MG63 (cell line): ENCODE data around the gene MPIG6B. TPM values are rescaled to one million over a fixed set of nuclear protein-coding genes. Genes with fewer than 3 reads are reported as not detected.

Experiments used
- DNase-seq: peaks from one replicate; pipeline ENCODE4 v3.0.0-alpha.2; 2020
- H3K27me3 ChIP-seq: fragments of 250-450 bp; sonication (Bioruptor Pico); 2 replicates; pipeline ENCODE4 v1.5.1; 2020; ENCODE audit warnings: mild to moderate bottlenecking, moderate library complexity
- H3K36me3 ChIP-seq: fragments of 250-450 bp; sonication (Bioruptor Pico); 2 replicates; pipeline ENCODE4 v1.5.1; 2020; ENCODE audit warnings: mild to moderate bottlenecking, moderate library complexity
- H3K4me3 ChIP-seq: fragments of 250-450 bp; sonication (Bioruptor Pico); 2 replicates; pipeline ENCODE4 v1.5.1; 2020; ENCODE audit warnings: mild to moderate bottlenecking, moderate library complexity
- H3K9me3 ChIP-seq: fragments of 250-450 bp; sonication (Bioruptor Pico); 2 replicates; pipeline ENCODE4 v1.5.1; 2020; ENCODE audit warnings: mild to moderate bottlenecking, moderate library complexity
- total RNA-seq: library from RNA; depleted of rRNA; stranded (reverse); fragments of >200 nt; shearing (Covaris generic); gene quantifications from 2 replicates; pipeline ENCODE4 v1.2.3, GENCODE V29; 2014; ENCODE audit warnings: low replicate concordance; rRNA removed

The MPIG6B gene
- total RNA-seq, 1 experiment from 2014 or later: not detected

DNA sequence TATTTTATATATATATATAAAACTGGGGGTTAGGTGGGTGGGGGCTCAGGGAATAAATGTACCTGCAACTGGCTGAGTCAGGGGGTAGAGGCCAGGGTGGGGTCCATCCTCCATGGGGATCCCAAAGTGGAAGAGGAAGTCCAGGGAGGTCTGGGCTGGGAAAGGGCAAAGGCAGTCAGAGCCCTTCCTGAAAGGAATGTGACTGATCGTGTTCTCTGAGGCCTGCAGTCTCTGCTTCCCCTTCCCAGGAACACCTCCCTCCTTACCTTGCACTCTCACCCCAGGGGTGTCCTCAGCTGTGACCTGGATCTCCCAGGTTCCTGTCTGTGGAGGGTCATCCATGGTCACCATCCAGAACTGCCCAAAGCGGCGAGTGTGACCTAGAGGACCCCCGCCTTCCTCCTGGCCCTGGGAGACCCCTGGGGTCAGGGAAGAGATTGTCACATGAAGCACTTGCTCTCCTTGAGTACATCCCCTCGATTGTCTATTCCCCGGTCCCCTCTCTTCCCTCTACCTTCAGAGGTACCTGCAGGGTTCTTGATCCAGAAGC, 44.0 kb downstream of the MPIG6B start:
- no peaks in the 10 kb centered on the region for H3K9me3 ChIP-seq
- no peaks in the 10 kb centered on the region for H3K36me3 ChIP-seq
- no peak overlapping the region for H3K4me3 ChIP-seq
- DNase-seq: no peak
- no peaks in the 10 kb centered on the region for H3K27me3 ChIP-seq

- Histone ChIP-seq H3K27me3 (no peaks in the 10 kb centered on the region), H3K4me3 (no peak overlapping the region), H3K36me3 (no peaks in the 10 kb centered on the region), H3K9me3 (no peaks in the 10 kb centered on the region)
- no peak for DNase-seq
Measured at GRCh38 chr6:31768363-31769257, 45.4 kb downstream of the MPIG6B start.

GRCh38 chr6:31769684-31770371, 46.7 kb downstream of the MPIG6B start:
- no peaks in the 10 kb centered on the region for H3K9me3 ChIP-seq
- DNase-seq: peak; percentile 47
- no peaks in the 10 kb centered on the region for H3K27me3 ChIP-seq
- no peak overlapping the region for H3K4me3 ChIP-seq
- H3K36me3 ChIP-seq: no peaks in the 10 kb centered on the region

GRCh38 chr6:31770860-31771259, 47.7 kb downstream of the MPIG6B start:
- no peak for DNase-seq
- Histone ChIP-seq H3K27me3 (no peaks in the 10 kb centered on the region), H3K9me3 (no peaks in the 10 kb centered on the region), H3K36me3 (no peaks in the 10 kb centered on the region), H3K4me3 (no peak overlapping the region)

DNA sequence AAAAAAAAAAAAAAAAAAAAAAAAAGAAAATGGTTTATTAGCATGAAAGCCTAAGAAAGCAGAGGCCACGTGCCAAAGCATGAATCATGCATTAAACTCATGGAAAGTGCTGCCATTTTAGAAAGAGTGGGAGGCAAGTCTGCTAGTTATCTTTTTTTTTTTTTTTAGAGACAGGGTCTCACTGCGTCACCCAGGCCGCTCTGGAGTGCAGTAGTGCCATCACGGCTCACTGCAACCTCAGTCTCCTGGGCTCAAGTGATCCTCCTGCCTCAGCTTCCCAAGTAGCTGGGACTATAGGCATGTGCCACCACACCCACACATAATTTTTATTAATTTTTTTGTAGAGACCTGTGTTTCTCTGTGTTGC, 48.8 kb downstream of the MPIG6B start:
- Histone ChIP-seq H3K27me3 (no peaks in the 10 kb centered on the region), H3K9me3 (no peaks in the 10 kb centered on the region), H3K4me3 (no peak overlapping the region), H3K36me3 (no peaks in the 10 kb centered on the region)
- peak; percentile 23 for DNase-seq

DNA sequence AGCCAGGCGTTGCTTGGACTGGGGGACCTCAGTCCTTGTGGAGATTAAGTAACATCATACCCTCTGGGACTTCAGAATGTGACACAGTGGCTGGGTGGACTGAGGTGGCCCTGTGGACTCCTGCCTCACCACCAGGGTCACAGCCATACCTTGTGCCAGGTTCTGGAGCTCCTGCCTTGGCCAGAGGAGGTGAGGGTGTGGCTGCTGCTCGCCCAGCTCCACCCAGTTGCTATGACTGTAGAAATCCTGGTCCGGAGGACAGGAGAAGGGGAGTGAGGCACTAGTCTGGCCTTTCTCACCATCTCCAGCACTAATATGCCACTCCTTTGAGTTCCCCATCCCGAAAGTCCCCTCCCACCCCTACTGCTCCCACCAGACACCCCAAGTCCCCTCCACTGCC, 52.0 kb downstream of the MPIG6B start:
- H3K36me3 ChIP-seq: peaks cover under 1% of the 10 kb centered on the region; the same call in 1 of the 2 replicates
- no peak for DNase-seq
- no peaks in the 10 kb centered on the region for H3K9me3 ChIP-seq
- H3K27me3 ChIP-seq: no peaks in the 10 kb centered on the region
- no peak overlapping the region for H3K4me3 ChIP-seq

DNA sequence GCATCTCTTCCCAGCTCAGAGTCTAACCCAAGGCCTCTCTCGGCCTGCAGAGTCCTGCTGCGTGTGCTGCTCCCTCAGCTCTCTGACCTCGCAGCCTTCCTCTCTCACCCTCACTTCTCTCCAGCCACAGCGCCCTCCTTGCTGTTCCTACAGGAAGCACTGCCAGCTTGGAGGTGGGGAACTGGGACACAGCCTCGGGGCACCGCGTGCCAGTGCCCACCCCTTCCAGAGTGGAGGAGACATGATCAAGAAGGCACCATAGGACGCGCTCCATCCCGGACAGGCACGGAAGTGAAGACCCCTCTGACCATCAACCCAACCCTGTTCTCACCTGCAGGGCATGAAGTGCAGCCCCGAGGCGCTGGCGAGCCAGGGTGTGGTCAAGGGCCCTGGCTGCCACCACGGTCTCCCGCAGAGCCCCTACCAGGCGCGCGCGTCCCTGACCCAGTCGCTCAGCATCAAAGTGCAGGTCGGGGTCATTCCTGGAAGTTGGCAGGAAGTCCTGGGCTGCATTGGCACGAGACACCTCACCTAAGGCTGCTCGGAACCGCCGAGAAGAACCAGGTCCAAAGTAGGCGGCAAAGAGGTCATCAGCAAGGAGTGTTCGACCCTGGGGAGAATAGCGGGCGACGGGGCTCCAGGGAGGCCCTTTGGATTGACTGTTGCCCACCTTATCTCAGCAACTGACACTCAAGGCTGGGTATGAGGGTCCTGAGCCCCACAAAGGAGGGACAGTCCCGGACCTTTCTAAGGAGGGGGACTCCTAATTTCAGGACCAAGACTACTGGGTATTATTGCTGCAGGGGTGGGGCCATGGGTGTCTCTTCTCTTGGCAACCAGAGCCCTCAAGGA, 52.7 kb downstream of the MPIG6B start:
- Histone ChIP-seq H3K4me3 (no peak overlapping the region), H3K27me3 (no peaks in the 10 kb centered on the region), H3K9me3 (no peaks in the 10 kb centered on the region), H3K36me3 (peaks cover 3% of the 10 kb centered on the region; the same call in 1 of the 2 replicates)
- no peak for DNase-seq

Other genes starting within 250 kb of the MPIG6B start
- 13.1 and 17.6 TPM in 2 replicates for gene MICB, start 225.2 kb upstream of the MPIG6B start, total RNA-seq
- not detected in 2 replicates for gene MCCD1, start 194.4 kb upstream of the MPIG6B start, total RNA-seq
- gene DDX39B, start 181.4 kb upstream of the MPIG6B start, total RNA-seq: 389 and 536 TPM in 2 replicates
- 2.1 and 3.4 TPM in 2 replicates for gene ATP6V1G2, start 176.8 kb upstream of the MPIG6B start, total RNA-seq
- 19.7 and 29.3 TPM in 2 replicates for gene NFKBIL1, start 175.8 kb upstream of the MPIG6B start, total RNA-seq
- not detected in 2 replicates for gene LTA, start 151.1 kb upstream of the MPIG6B start, total RNA-seq
- not detected in 2 replicates for gene TNF, start 147.8 kb upstream of the MPIG6B start, total RNA-seq
- gene LTB, start 140.9 kb upstream of the MPIG6B start, total RNA-seq: not detected in 2 replicates
- gene LST1, start 137.1 kb upstream of the MPIG6B start, total RNA-seq: not detected in 2 replicates
- gene NCR3, start 130.4 kb upstream of the MPIG6B start, total RNA-seq: not detected in 2 replicates
- gene AIF1, start 108.1 kb upstream of the MPIG6B start, total RNA-seq: not detected in 2 replicates
- 17.1 and 18.2 TPM in 2 replicates for gene PRRC2A, start 102.7 kb upstream of the MPIG6B start, total RNA-seq
- 82.2 and 194 TPM in 2 replicates for gene BAG6, start 70.7 kb upstream of the MPIG6B start, total RNA-seq
- gene APOM, start 67.5 kb upstream of the MPIG6B start, total RNA-seq: 0.56 TPM in 1 of 2 replicates, not detected in the other
- 5.9 and 6.5 TPM in 2 replicates for gene C6orf47, start 62.6 kb upstream of the MPIG6B start, total RNA-seq
- gene GPANK1, start 58.4 kb upstream of the MPIG6B start, total RNA-seq: 21.4 and 24.2 TPM in 2 replicates
- gene CSNK2B, start 57.3 kb upstream of the MPIG6B start, total RNA-seq: 88.8 and 99.8 TPM in 2 replicates
- gene LY6G5B, start 53.4 kb upstream of the MPIG6B start, total RNA-seq: 0.42 and 1.1 TPM in 2 replicates
- not detected in 2 replicates for gene LY6G5C, start 42.3 kb upstream of the MPIG6B start, total RNA-seq
- gene ABHD16A, start 20.0 kb upstream of the MPIG6B start, total RNA-seq: 19.4 and 43.4 TPM in 2 replicates
- gene LY6G6F, start 16.5 kb upstream of the MPIG6B start, total RNA-seq: not detected in 2 replicates
- not detected in 2 replicates for gene LY6G6D, start 8.0 kb upstream of the MPIG6B start, total RNA-seq
- gene LY6G6C, start 1.6 kb upstream of the MPIG6B start, total RNA-seq: not detected in 2 replicates
- 24.6 and 31.9 TPM in 2 replicates for gene DDAH2, start 5.9 kb downstream of the MPIG6B start, total RNA-seq
- 571 and 764 TPM in 2 replicates for gene CLIC1, start 13.2 kb downstream of the MPIG6B start, total RNA-seq
- 3.1 and 6.3 TPM in 2 replicates for gene MSH5, start 16.6 kb downstream of the MPIG6B start, total RNA-seq
- gene SAPCD1, start 39.3 kb downstream of the MPIG6B start, total RNA-seq: 2.5 TPM in 1 of 2 replicates, not detected in the other
- gene VWA7, start 54.0 kb downstream of the MPIG6B start, total RNA-seq: 0.13 and 0.84 TPM in 2 replicates
- 58.8 and 107 TPM in 2 replicates for gene VARS1, start 72.4 kb downstream of the MPIG6B start, total RNA-seq
- 57.0 and 58.4 TPM in 2 replicates for gene LSM2, start 83.6 kb downstream of the MPIG6B start, total RNA-seq
- gene HSPA1L, start 91.9 kb downstream of the MPIG6B start, total RNA-seq: 0.33 and 0.39 TPM in 2 replicates
- 32.5 and 71.8 TPM in 2 replicates for gene HSPA1A, start 92.2 kb downstream of the MPIG6B start, total RNA-seq
- 48.7 and 72.1 TPM in 2 replicates for gene HSPA1B, start 104.4 kb downstream of the MPIG6B start, total RNA-seq
- 11.7 and 14.6 TPM in 2 replicates for gene NEU1, start 139.4 kb downstream of the MPIG6B start, total RNA-seq
- gene SLC44A4, start 155.6 kb downstream of the MPIG6B start, total RNA-seq: not detected in 2 replicates
- 30.4 and 38.9 TPM in 2 replicates for gene EHMT2, start 174.3 kb downstream of the MPIG6B start, total RNA-seq
- gene ZBTB12, start 178.7 kb downstream of the MPIG6B start, total RNA-seq: 0.67 and 9.3 TPM in 2 replicates
- 0.13 and 0.20 TPM in 2 replicates for gene C2, start 204.3 kb downstream of the MPIG6B start, total RNA-seq
- gene CFB, start 222.7 kb downstream of the MPIG6B start, total RNA-seq: 2.2 and 6.9 TPM in 2 replicates
- 111 and 131 TPM in 2 replicates for gene NELFE, start 235.6 kb downstream of the MPIG6B start, total RNA-seq
- gene SKIC2, start 235.8 kb downstream of the MPIG6B start, total RNA-seq: 22.9 and 25.2 TPM in 2 replicates
- gene DXO, start 248.8 kb downstream of the MPIG6B start, total RNA-seq: 9.8 and 13.7 TPM in 2 replicates